HepG2 (cell line): ENCODE measurements around the gene HSPB2. TPM values are rescaled to one million over a fixed set of nuclear protein-coding genes. Genes with fewer than 3 reads are reported as not detected.
A peak's percentile ranks its signal among the peaks of the same experiment; 100 is the strongest.

Experiments
- ASH2L ChIP-seq: fragments of 300-600, 200-600 bp; sonication (generic); IDR thresholded peaks from 2 replicates; pipeline ENCODE4 v1.7.0; 2017; ENCODE audit warnings: low read depth, mild to moderate bottlenecking, moderate library complexity, mixed read lengths, low read length; ENCODE audit not compliant: insufficient read length
- CREB1 ChIP-seq, 2 experiments: fragments of 450-650 bp in 1 of 2; IDR thresholded peaks; 2 replicates each; pipeline ENCODE4 v1.6.1; 2016 to 2017; ENCODE audit warnings: control low read depth in 1 of 2, mild to moderate bottlenecking in 1 of 2, missing compliant biosample characterization in 1 of 2, missing genetic modification characterization in 1 of 2
- GATAD2A ChIP-seq: IDR thresholded peaks from 2 replicates; pipeline ENCODE4 v1.6.1; 2016
- HNF1B ChIP-seq: sonication (generic); formaldehyde crosslinking; IDR thresholded peaks from 2 replicates; pipeline ENCODE4 v1.5.1; 2020; ENCODE audit warnings: mild to moderate bottlenecking, moderate library complexity, missing genetic modification reagents
- KAT7 ChIP-seq: IDR thresholded peaks from 2 replicates; pipeline ENCODE4 v1.6.1; 2018; ENCODE audit warnings: borderline replicate concordance, missing compliant biosample characterization
- KDM5B ChIP-seq: sonication (generic); formaldehyde crosslinking; IDR thresholded peaks from 2 replicates; pipeline ENCODE4 v1.4.0; 2020; ENCODE audit warnings: missing genetic modification reagents, mild to moderate bottlenecking, borderline replicate concordance
- MED1 ChIP-seq: sonication (generic); formaldehyde crosslinking; IDR thresholded peaks from 2 replicates; pipeline ENCODE4 v1.4.0; 2020; ENCODE audit warnings: missing genetic modification reagents
- NKX3-1 ChIP-seq: sonication (generic); formaldehyde crosslinking; IDR thresholded peaks from 2 replicates; pipeline ENCODE4 v1.5.0; 2020; ENCODE audit warnings: missing genetic modification reagents
- SMC3 ChIP-seq: IDR thresholded peaks from 2 replicates; pipeline ENCODE4 v1.6.1; 2011; ENCODE audit warnings: low read length, improper control_type of control experiment
- SOX13 ChIP-seq, 3 experiments: fragments of 450-650 bp in 1 of 3; sonication (generic) in 1 of 3; formaldehyde crosslinking in 1 of 3; IDR thresholded peaks in 2 of 3; conservative IDR thresholded peaks in 1 of 3; 2 replicates each; pipeline versions ENCODE4 v1.5.0 to v1.6.1; 2016 to 2020; ENCODE audit warnings: antibody characterized with exemption in 1 of 3, mild to moderate bottlenecking in 1 of 3, missing compliant biosample characterization in 1 of 3, missing genetic modification reagents in 1 of 3, moderate library complexity in 1 of 3
- TCF7 ChIP-seq: sonication (generic); IDR thresholded peaks from 2 replicates; pipeline ENCODE4 v1.6.1; 2016; ENCODE audit warnings: antibody characterized with exemption, low read depth
- ZC3H13 ChIP-seq: sonication (generic); formaldehyde crosslinking; IDR thresholded peaks from 2 replicates; pipeline ENCODE4 v1.8.1; 2023; ENCODE audit warnings: mild to moderate bottlenecking, missing genetic modification reagents, moderate library complexity
- ZEB1 ChIP-seq: IDR thresholded peaks from 2 replicates; pipeline ENCODE4 v1.6.1; 2012; ENCODE audit warnings: mild to moderate bottlenecking, low read depth, inconsistent platforms; ENCODE audit not compliant: insufficient replicate concordance
- ZNF562 ChIP-seq: sonication (generic); formaldehyde crosslinking; IDR thresholded peaks from 2 replicates; pipeline ENCODE4 v1.8.0; 2022; ENCODE audit warnings: missing genetic modification reagents, borderline replicate concordance
- ZSCAN21 ChIP-seq: sonication (generic); formaldehyde crosslinking; IDR thresholded peaks from 2 replicates; pipeline ENCODE4 v1.8.0; 2022; ENCODE audit warnings: mild to moderate bottlenecking, missing genetic modification reagents, moderate library complexity, borderline replicate concordance
- polyA plus RNA-seq, 8 experiments: library from polyadenylated mRNA; depleted of rRNA in 3 of 8; stranded (reverse) in 7 of 8; unstranded in 1 of 8; fragments of >200 nt; fragmentation: Illumina TruSeq in 4 of 8; extraction: Trizol in 4 of 8; gene quantifications; 2 replicates each; pipeline versions ENCODE4 v1.2.1 to v1.2.3, GENCODE V29; 2011 to 2016; ENCODE audit warnings: low read depth in 4 of 8, missing spikeins in 1 of 8, mixed read lengths in 1 of 8; ENCODE audit not compliant: insufficient read depth in 1 of 8
- total RNA-seq, 5 experiments: library from RNA; depleted of rRNA; stranded (reverse); fragments of >200 nt; fragmentation: Illumina TruSeq; extraction: Trizol; gene quantifications; 2 replicates each; pipeline ENCODE4 v1.2.3, GENCODE V29; 2016; ENCODE audit warnings: low read depth in 1 of 5
- TF ChIP-seq, protein P1 (sequence below): sonication (generic); formaldehyde crosslinking; IDR thresholded peaks from 2 replicates; pipeline ENCODE4 v1.5.0; 2020; ENCODE audit warnings: missing genetic modification reagents
- TF ChIP-seq, protein P2 (sequence below): sonication (generic); formaldehyde crosslinking; IDR thresholded peaks from 2 replicates; pipeline ENCODE4 v1.4.0; 2020; ENCODE audit warnings: low read depth, missing genetic modification reagents
- TF ChIP-seq, protein P3 (sequence below): sonication (generic); formaldehyde crosslinking; IDR thresholded peaks from 2 replicates; pipeline ENCODE4 v1.4.0; 2020; ENCODE audit warnings: mild to moderate bottlenecking, missing genetic modification reagents

HSPB2 gene
- total and polyA plus RNA-seq, 2 of the 13 experiments (the other 11 are each of a cell fraction or from before 2014, with no cell fraction given), result 0.04 TPM; not detected in 1

- TF ChIP-seq, protein P1, sequence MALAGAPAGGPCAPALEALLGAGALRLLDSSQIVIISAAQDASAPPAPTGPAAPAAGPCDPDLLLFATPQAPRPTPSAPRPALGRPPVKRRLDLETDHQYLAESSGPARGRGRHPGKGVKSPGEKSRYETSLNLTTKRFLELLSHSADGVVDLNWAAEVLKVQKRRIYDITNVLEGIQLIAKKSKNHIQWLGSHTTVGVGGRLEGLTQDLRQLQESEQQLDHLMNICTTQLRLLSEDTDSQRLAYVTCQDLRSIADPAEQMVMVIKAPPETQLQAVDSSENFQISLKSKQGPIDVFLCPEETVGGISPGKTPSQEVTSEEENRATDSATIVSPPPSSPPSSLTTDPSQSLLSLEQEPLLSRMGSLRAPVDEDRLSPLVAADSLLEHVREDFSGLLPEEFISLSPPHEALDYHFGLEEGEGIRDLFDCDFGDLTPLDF (CRISPR knock-in tag), result peak; percentile 85; the same call in 1 of the 2 replicates
- TF ChIP-seq ASH2L, result peak; percentile 43
- TF ChIP-seq NKX3-1, result no peak; the same call in 1 of the 2 replicates
- TF ChIP-seq, protein P2, sequence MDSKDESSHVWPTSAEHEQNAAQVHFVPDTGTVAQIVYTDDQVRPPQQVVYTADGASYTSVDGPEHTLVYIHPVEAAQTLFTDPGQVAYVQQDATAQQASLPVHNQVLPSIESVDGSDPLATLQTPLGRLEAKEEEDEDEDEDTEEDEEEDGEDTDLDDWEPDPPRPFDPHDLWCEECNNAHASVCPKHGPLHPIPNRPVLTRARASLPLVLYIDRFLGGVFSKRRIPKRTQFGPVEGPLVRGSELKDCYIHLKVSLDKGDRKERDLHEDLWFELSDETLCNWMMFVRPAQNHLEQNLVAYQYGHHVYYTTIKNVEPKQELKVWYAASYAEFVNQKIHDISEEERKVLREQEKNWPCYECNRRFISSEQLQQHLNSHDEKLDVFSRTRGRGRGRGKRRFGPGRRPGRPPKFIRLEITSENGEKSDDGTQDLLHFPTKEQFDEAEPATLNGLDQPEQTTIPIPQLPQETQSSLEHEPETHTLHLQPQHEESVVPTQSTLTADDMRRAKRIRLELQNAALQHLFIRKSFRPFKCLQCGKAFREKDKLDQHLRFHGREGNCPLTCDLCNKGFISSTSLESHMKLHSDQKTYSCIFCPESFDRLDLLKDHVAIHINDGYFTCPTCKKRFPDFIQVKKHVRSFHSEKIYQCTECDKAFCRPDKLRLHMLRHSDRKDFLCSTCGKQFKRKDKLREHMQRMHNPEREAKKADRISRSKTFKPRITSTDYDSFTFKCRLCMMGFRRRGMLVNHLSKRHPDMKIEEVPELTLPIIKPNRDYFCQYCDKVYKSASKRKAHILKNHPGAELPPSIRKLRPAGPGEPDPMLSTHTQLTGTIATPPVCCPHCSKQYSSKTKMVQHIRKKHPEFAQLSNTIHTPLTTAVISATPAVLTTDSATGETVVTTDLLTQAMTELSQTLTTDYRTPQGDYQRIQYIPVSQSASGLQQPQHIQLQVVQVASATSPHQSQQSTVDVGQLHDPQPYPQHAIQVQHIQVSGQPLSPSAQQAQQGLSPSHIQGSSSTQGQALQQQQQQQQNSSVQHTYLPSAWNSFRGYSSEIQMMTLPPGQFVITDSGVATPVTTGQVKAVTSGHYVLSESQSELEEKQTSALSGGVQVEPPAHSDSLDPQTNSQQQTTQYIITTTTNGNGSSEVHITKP (CRISPR knock-in tag), result 0 out of 2 replicates have a peak, but pooled peaks have one; percentile 18
- TF ChIP-seq GATAD2A (CRISPR knock-in tag), result peak; percentile 70
- TF ChIP-seq ZSCAN21, result peak; percentile 81; the same call in 1 of the 2 replicates
- no peak for TF ChIP-seq ZNF562
- no peak for TF ChIP-seq KAT7 (CRISPR knock-in tag)
- TF ChIP-seq ZEB1, result peak; percentile 66
- no peak for TF ChIP-seq SMC3
- no peak for TF ChIP-seq SOX13 (IDR thresholded peaks at IDR 0.05)
- no peak for TF ChIP-seq SOX13 (CRISPR knock-in tag; conservative IDR thresholded peaks at IDR 0.05 in 1 of 2, IDR thresholded peaks at IDR 0.05 in 1 of 2)
- TF ChIP-seq TCF7, result no peak
- TF ChIP-seq, protein P3, sequence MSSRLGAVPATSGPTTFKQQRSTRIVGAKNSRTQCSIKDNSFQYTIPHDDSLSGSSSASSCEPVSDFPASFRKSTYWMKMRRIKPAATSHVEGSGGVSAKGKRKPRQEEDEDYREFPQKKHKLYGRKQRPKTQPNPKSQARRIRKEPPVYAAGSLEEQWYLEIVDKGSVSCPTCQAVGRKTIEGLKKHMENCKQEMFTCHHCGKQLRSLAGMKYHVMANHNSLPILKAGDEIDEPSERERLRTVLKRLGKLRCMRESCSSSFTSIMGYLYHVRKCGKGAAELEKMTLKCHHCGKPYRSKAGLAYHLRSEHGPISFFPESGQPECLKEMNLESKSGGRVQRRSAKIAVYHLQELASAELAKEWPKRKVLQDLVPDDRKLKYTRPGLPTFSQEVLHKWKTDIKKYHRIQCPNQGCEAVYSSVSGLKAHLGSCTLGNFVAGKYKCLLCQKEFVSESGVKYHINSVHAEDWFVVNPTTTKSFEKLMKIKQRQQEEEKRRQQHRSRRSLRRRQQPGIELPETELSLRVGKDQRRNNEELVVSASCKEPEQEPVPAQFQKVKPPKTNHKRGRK, result no peak
- no peak for TF ChIP-seq ZC3H13
- peak; percentile 61 for TF ChIP-seq HNF1B (CRISPR knock-in tag)
- TF ChIP-seq CREB1 (IDR thresholded peaks at IDR 0.05), result no peak
- peak; percentile 47 for TF ChIP-seq CREB1 (CRISPR knock-in tag; IDR thresholded peaks at IDR 0.05)
- peak; percentile 88; the same call in 1 of the 2 replicates for TF ChIP-seq KDM5B (CRISPR knock-in tag)
- peak; percentile 50 for TF ChIP-seq MED1 (CRISPR knock-in tag)
Observed at GRCh38 chr11:111926505-111927391, 14.2 kb downstream of the HSPB2 start (continued).
